Neural progenitor cell (in vitro differentiated cells): ENCODE results near the gene KIAA0930. TPM values are rescaled to one million over a fixed set of nuclear protein-coding genes. Genes with fewer than 3 reads are reported as not detected.

Source experiments
- DNase-seq: peaks from one replicate; pipeline ENCODE4 v3.0.0-alpha.2; 2016; ENCODE audit warnings: low spot score
- H2AFZ ChIP-seq: fragments of 200-600 bp; sonication (generic); replicated peaks from 2 replicates; pipeline ENCODE4 v1.6.1; 2016; ENCODE audit warnings: antibody characterized with exemption
- H3F3A ChIP-seq: fragments of 200-600 bp; sonication (generic); 2 replicates; pipeline ENCODE4 v1.6.1; 2016; ENCODE audit warnings: antibody characterized with exemption, low read depth
- H3K27ac ChIP-seq: fragments of 200-600 bp; sonication (generic); 2 replicates; pipeline ENCODE4 v1.5.1; 2016; ENCODE audit warnings: mild to moderate bottlenecking
- H3K27me3 ChIP-seq: fragments of 200-600 bp; sonication (generic); 2 replicates; pipeline ENCODE4 v1.6.1; 2016; ENCODE audit warnings: mild to moderate bottlenecking, moderate library complexity
- H3K36me3 ChIP-seq: fragments of 200-600 bp; sonication (generic); 2 replicates; pipeline ENCODE4 v1.5.1; 2016
- H3K4me1 ChIP-seq: fragments of 200-600 bp; sonication (generic); 2 replicates; pipeline ENCODE4 v1.6.1; 2016; ENCODE audit warnings: mixed run types
- H3K4me2 ChIP-seq: fragments of 200-600 bp; sonication (generic); 2 replicates; pipeline ENCODE4 v1.6.1; 2016
- H3K4me3 ChIP-seq: fragments of 200-600 bp; sonication (generic); 2 replicates; pipeline ENCODE4 v1.5.1; 2016
- H3K79me2 ChIP-seq: fragments of 200-600 bp; sonication (generic); 2 replicates; pipeline ENCODE4 v1.6.1; 2016; ENCODE audit warnings: low read depth
- H3K9ac ChIP-seq: fragments of 200-600 bp; sonication (generic); 2 replicates; pipeline ENCODE4 v1.6.1; 2016
- H3K9me3 ChIP-seq: fragments of 200-600 bp; sonication (generic); 2 replicates; pipeline ENCODE4 v1.5.1; 2016; ENCODE audit warnings: low read depth
- H4K20me1 ChIP-seq: fragments of 200-600 bp; sonication (generic); 2 replicates; pipeline ENCODE4 v1.6.1; 2016; ENCODE audit warnings: low read depth
- H3K27ac Mint-ChIP-seq: 3 replicates; pipeline ENCODE4 v1.8.0; 2021; ENCODE audit warnings: mixed read lengths
- H3K27me3 Mint-ChIP-seq: 2 replicates; pipeline ENCODE4 v1.8.0; 2022; ENCODE audit warnings: low read depth, mild to moderate bottlenecking, inconsistent platforms, moderate library complexity, mixed read lengths; ENCODE audit not compliant: insufficient read depth
- H3K36me3 Mint-ChIP-seq: 3 replicates; pipeline ENCODE4 v1.8.0; 2021; ENCODE audit warnings: mixed read lengths
- H3K4me1 Mint-ChIP-seq: 3 replicates; pipeline ENCODE4 v1.8.0; 2021; ENCODE audit warnings: mixed read lengths
- H3K4me3 Mint-ChIP-seq: 3 replicates; pipeline ENCODE4 v1.8.0; 2021; ENCODE audit warnings: mild to moderate bottlenecking, moderate library complexity, mixed read lengths
- H3K9me3 Mint-ChIP-seq: 3 replicates; pipeline ENCODE4 v1.8.0; 2020; ENCODE audit warnings: mixed read lengths
- CTCF ChIP-seq: fragments of 200-600 bp; sonication (generic); IDR thresholded peaks from 2 replicates; pipeline ENCODE4 v1.5.1; 2017; ENCODE audit warnings: antibody characterized with exemption, mild to moderate bottlenecking
- EZH2 ChIP-seq: fragments of 200-600 bp; sonication (generic); IDR thresholded peaks from 2 replicates; pipeline ENCODE4 v1.6.1; 2017; ENCODE audit warnings: antibody characterized with exemption, mild to moderate bottlenecking, moderate library complexity
- EZH2phosphoT487 ChIP-seq: fragments of 200-600 bp; sonication (generic); IDR thresholded peaks from 2 replicates; pipeline ENCODE4 v1.6.1; 2017; ENCODE audit warnings: antibody characterized with exemption
- total RNA-seq: library from RNA; depleted of rRNA; stranded (reverse); fragments of >200 nt; gene quantifications from 2 replicates; pipeline ENCODE4 v1.2.3, GENCODE V29; 2015; ENCODE audit warnings: low replicate concordance

KIAA0930 gene
- total RNA-seq, 1 donor from 2014 or later, result 15.0 TPM

GRCh38 chr22:45263463-45264269 lies 23.0 kb upstream of the KIAA0930 start:
- H3K4me2 ChIP-seq, result no peak overlapping the region

GRCh38 chr22:45262931-45263462 lies 22.3 kb upstream of the KIAA0930 start:
- no peak overlapping the region for H3K27ac ChIP-seq
- Mint-ChIP-seq H3K27ac (no peak overlapping the region), H3K27me3 (peaks cover 16% of the 10 kb centered on the region), H3K4me3 (no peak overlapping the region), H3K4me1 (peaks cover 13% of the 10 kb centered on the region), H3K9me3 (peaks cover 2% of the 10 kb centered on the region), H3K36me3 (no peaks in the 10 kb centered on the region)
- no peaks in the 10 kb centered on the region for H3K4me1 ChIP-seq
- no peaks in the 10 kb centered on the region for H3K79me2 ChIP-seq
- H3K9ac ChIP-seq, result no peak overlapping the region
- H3K4me3 ChIP-seq, result no peak overlapping the region
- no peaks in the 10 kb centered on the region for H3K27me3 ChIP-seq
- no peak for DNase-seq
- no peaks in the 10 kb centered on the region for H3K36me3 ChIP-seq
- no peaks in the 10 kb centered on the region for H3F3A ChIP-seq
- TF ChIP-seq CTCF (no peak), EZH2phosphoT487 (no peak), EZH2 (no peak)
- no peak overlapping the region for H2AFZ ChIP-seq
- no peak overlapping the region for H3K4me2 ChIP-seq
- no peaks in the 10 kb centered on the region for H4K20me1 ChIP-seq
- no peaks in the 10 kb centered on the region for H3K9me3 ChIP-seq

More at GRCh38 chr22:45263463-45264269, 23.0 kb upstream of the KIAA0930 start:
- DNase-seq, result peak; percentile 80
- H4K20me1 ChIP-seq, result no peaks in the 10 kb centered on the region
- H3K4me1 ChIP-seq, result no peaks in the 10 kb centered on the region
- peaks cover 13% of the 10 kb centered on the region for H3K4me1 Mint-ChIP-seq
- no peak overlapping the region for H3K27ac ChIP-seq
- H3K36me3 Mint-ChIP-seq, result no peaks in the 10 kb centered on the region
- TF ChIP-seq EZH2 (no peak), CTCF (peak; percentile 71)
- peak overlapping the region; percentile 42 for H3K4me3 Mint-ChIP-seq
- H3K27me3 ChIP-seq, result no peaks in the 10 kb centered on the region
- H2AFZ ChIP-seq, result no peak overlapping the region
- no peak overlapping the region for H3K9ac ChIP-seq
- H3K27me3 Mint-ChIP-seq, result peaks cover 16% of the 10 kb centered on the region
- H3K27ac Mint-ChIP-seq, result no peak overlapping the region
- H3K36me3 ChIP-seq, result no peaks in the 10 kb centered on the region
- no peaks in the 10 kb centered on the region for H3K9me3 ChIP-seq
- no peaks in the 10 kb centered on the region for H3K9me3 Mint-ChIP-seq
- H3K4me3 ChIP-seq, result no peak overlapping the region
- peaks cover 2% of the 10 kb centered on the region for H3F3A ChIP-seq
- no peaks in the 10 kb centered on the region for H3K79me2 ChIP-seq

- Mint-ChIP-seq H3K27ac (no peak overlapping the region), H3K36me3 (no peaks in the 10 kb centered on the region), H3K9me3 (peaks cover 5% of the 10 kb centered on the region), H3K4me3 (no peak overlapping the region), H3K27me3 (peaks cover 14% of the 10 kb centered on the region), H3K4me1 (peaks cover 13% of the 10 kb centered on the region)
- no peaks in the 10 kb centered on the region for H3K4me1 ChIP-seq
- H4K20me1 ChIP-seq, result no peaks in the 10 kb centered on the region
- no peaks in the 10 kb centered on the region for H3K27me3 ChIP-seq
- H3K79me2 ChIP-seq, result no peaks in the 10 kb centered on the region
- no peaks in the 10 kb centered on the region for H3F3A ChIP-seq
- H3K4me3 ChIP-seq, result no peak overlapping the region
- H3K4me2 ChIP-seq, result no peak overlapping the region
- no peak for DNase-seq
- no peak overlapping the region for H3K9ac ChIP-seq
- no peak overlapping the region for H2AFZ ChIP-seq
- H3K36me3 ChIP-seq, result no peaks in the 10 kb centered on the region
- no peaks in the 10 kb centered on the region for H3K9me3 ChIP-seq
- H3K27ac ChIP-seq, result no peak overlapping the region
- TF ChIP-seq CTCF (no peak), EZH2 (no peak), EZH2phosphoT487 (no peak)
Observed at GRCh38 chr22:45262195-45262930, 21.7 kb upstream of the KIAA0930 start.
